CD4-positive, alpha-beta T cell treated with Interleukin-12 subunit alpha and Interleukin-12 subunit beta, for 1 hour (primary cell): ENCODE measurements around the gene GAP43.
"Not testable (repeated sequence)": the region's sequence is repeated elsewhere in the genome, so short reads cannot be mapped to it uniquely, and the experiment has no call there.

Source experiments
- DNase-seq: peaks from one replicate; pipeline ENCODE4 v3.0.0-alpha.2; 2020

Gene GAP43

GRCh38 chr3:115699706-115700105 is 76.4 kb downstream of the GAP43 start:
- DNase-seq: no peak

GRCh38 chr3:115702598-115702997 is 79.3 kb downstream of the GAP43 start:
- no peak for DNase-seq

- DNase-seq: no peak
These were observed 81.5 kb downstream of the GAP43 start for GRCh38 chr3:115704661-115705338.

GRCh38 chr3:115706311-115706829 is 83.1 kb downstream of the GAP43 start:
- DNase-seq: no peak

DNA sequence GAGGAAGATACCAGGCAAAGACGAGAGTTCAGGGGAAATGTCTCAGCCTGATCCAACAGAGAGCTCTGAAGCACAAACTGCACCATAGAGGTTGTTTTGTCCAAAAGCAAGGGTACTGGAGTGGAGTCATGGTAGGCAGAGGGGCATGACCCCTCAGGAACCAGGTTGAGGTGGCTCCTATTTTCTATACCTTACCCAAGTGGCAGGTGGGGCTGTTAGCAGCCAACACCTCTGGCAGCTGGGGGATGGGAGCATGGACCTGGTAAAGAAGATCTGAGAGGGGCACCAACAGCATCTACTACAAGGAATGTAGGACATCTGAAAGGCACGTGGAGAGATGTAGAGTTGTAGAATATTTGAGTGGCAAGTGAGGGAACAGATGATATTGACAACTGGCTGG is 85.2 kb downstream of the GAP43 start:
- no peak for DNase-seq

- DNase-seq: no peak
These were observed 85.8 kb downstream of the GAP43 start for GRCh38 chr3:115709093-115709492.

GRCh38 chr3:115709931-115710330 is 86.6 kb downstream of the GAP43 start:
- no peak for DNase-seq

- no peak for DNase-seq
These were observed 87.5 kb downstream of the GAP43 start for GRCh38 chr3:115710799-115711198.

GRCh38 chr3:115712871-115713270 is 89.6 kb downstream of the GAP43 start:
- no peak for DNase-seq

DNA sequence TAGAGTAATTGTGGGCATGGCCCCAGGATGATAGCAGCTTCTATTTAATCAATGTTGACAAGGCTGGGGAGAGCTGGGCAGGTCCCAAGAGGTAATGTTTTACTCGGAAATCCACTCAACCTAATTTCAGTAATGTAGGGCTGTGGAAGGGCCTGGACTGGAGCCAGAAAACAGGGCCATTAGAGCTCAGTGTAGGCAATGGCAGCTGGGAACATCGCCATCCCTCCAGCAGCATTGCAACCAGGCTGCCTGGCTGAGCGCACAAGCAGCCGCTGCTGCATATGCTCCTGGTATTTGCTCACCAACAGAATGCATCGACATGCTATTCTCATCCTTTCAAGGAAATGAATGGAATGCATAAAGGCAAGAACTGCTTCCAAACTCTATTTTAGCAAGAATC is 90.0 kb downstream of the GAP43 start:
- DNase-seq: no peak

GRCh38 chr3:115715241-115715745 is 92.0 kb downstream of the GAP43 start:
- no peak for DNase-seq

DNA sequence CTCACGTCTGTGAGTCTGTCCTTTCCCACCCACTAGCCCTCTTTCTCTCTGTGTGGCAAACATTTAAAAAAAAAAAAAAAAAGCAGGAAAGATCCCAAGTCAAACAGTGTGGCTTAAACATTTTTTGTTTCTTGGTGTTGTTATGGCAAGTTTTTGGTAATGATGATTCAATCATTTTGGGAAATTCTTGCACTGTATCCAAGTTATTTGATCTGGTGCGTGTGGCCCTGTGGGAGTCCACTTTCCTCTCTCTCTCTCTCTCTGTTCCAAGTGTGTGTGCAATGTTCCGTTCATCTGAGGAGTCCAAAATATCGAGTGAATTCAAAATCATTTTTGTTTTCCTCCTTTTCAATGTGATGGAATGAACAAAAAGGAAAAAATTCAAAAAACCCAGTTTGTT is 97.7 kb downstream of the GAP43 start:
- DNase-seq: no peak

DNA sequence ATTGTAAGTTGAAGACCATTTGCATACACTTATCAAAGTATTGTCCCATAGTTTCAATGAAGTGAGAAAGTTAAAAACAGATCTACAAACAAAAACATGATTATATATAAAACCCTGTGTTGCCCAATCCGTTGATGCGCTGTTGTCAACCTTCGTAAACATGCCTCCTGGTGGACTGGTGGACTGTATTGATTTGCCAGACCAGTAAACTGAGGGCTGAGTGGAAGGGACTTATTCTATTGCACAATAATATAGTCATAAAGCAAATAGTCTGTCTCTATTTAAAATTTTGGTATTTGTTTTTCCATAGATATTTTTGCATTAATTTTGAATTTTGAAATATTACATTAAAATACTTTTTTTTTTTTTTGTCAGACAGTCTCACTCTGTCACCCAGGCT is 102.5 kb downstream of the GAP43 start:
- DNase-seq: no peak

GRCh38 chr3:115727135-115727534 is 103.8 kb downstream of the GAP43 start:
- no peak for DNase-seq

DNA sequence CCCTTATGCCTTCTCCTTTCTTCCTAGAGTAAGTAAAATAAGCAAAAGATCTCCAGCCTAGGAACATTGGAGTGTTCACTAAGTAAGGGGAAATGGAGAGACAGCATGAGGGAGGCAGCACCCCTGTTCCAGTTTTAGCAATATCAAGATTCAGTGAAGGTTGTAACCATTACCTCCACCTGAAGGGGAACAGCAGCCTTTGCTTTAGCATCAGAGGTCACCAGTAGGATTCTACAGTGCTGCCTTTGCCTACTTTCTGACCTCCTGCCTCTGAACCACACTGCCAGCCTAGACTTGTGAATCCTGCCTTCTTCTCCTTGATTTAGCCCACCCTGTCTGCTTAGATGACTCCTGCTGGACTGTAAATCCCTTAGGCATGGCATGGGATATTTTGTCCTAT is 104.7 kb downstream of the GAP43 start:
- DNase-seq: no peak

DNA sequence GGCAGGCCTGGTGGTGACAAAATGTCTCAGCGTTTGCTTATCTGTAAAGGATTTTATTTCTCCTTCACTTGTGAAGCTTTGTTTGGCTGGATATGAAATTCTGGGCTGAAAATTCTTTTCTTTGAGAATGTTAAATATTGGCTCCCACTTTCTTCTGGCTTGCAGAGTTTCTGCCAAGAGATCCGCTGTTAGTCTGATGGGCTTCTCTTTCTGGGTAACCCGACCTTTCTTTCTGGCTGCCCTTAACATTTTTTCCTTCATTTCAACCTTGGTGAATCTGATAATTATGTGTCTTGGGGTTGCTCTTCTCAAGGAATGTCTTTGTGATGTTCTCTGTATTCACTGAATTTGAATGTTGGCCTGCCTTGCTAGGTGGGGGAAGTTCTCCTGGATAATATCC is 113.0 kb downstream of the GAP43 start:
- not testable (repeated sequence) for DNase-seq

DNA sequence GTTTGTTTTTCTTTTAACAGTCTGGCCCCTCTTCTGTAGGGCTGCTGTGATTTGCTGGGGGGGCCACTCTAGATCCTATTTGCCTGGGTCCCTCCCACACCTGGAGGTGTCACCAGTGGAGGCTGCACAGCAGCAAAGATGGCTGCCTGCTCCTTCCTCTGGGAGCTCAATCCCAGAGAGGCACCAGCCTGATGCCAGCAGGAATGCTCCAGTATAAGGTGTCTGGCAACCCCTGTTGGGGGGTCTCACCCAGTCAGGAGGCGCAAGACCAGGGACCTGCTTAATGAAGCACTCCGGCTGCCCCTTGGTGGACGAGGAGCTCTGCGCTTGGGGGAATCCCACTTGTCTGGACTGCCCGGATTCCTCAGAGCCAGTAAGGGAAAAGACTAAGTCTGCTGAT is 118.3 kb downstream of the GAP43 start:
- no peak for DNase-seq

GRCh38 chr3:115744516-115744915 is 121.2 kb downstream of the GAP43 start:
- not testable (repeated sequence) for DNase-seq

GRCh38 chr3:115752978-115753377 is 129.7 kb downstream of the GAP43 start:
- DNase-seq: not testable (repeated sequence)

DNA sequence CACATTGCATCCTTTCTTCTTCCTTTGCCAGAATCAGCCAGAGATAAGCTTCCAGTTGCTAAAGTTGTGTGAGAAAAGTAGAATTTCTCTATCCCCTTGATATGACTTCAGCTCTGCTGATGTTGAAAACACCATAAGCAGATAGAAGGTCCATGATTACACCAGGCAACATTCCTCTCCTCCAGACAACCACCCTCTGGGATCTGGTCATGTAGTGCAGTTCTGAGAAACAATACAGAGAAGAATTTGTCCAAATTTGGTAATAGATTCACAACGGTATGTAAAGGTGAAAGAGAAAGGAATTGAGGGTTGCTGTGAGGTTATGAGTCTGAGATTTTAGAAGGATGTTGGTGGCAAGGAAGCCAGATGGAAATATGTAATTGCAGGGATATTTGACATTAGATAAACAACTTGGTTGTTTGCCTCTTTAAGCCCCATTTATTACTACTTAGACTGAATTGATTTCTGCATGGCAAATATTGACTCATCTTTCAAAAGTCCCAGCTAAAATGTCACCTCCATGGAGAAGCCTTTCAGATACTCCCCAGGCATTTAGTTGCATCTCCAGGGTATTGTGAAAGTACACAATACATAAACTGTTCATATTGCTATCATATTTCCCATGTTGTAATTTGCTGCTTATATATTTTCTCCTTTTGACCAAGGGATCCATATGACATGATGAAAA is 134.9 kb downstream of the GAP43 start:
- no peak for DNase-seq

GRCh38 chr3:115760716-115761115 is 137.4 kb downstream of the GAP43 start:
- DNase-seq: no peak

DNA sequence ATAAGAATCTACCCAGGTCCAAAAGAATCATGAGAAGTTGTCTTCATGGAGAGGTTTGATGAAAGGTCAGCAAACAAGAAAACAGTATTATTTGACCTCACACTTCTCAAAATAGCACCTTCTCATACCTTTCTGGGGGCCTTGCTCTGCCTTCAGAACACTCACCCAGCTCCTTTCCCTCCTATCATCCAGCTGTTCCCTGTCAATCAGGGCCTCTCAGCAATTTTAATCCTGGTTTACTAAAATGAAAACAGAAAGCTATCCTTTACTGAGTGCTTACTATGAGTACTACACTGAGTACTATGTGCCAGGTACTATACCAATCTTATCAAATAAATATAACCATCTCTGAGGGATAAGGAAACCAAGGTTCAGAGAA is 138.6 kb downstream of the GAP43 start:
- no peak for DNase-seq

GRCh38 chr3:115766587-115767482 is 143.5 kb downstream of the GAP43 start:
- DNase-seq: no peak
